AG09319 (cell line): ENCODE results near the gene TMEM63B.

Experiments used
- DNase-seq: peaks from one replicate; pipeline ENCODE4 v3.0.0-alpha.2; 2010; ENCODE audit warnings: low read depth; ENCODE audit errors: extremely low read depth
- TF ChIP-seq, protein P1 (sequence below): IDR thresholded peaks from 2 replicates; pipeline ENCODE4 v1.5.1; 2011; ENCODE audit warnings: low read depth, mild to moderate bottlenecking, inconsistent platforms, low read length, moderate library complexity

Gene TMEM63B

DNA sequence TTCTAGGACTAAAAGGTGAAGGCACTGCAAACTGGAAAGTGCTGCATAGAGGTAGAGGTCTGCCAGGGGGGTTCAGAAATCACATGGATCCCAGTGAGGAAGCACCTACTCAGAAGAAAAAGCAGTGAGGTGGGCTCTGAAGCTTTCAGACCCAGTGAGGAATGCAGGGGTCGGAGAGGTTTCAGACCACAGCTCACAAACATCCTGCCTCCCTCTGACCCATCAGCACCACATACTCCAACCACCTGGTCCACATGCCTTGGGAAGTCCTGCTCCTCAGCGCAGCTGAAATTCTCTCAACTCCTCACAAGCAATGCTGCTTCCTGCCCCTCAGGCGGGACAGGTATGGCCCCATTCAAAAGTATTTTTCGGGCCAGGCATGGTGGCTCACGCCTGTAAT lies 20.3 kb upstream of the TMEM63B start:
- no peak for DNase-seq
- TF ChIP-seq, protein P1, sequence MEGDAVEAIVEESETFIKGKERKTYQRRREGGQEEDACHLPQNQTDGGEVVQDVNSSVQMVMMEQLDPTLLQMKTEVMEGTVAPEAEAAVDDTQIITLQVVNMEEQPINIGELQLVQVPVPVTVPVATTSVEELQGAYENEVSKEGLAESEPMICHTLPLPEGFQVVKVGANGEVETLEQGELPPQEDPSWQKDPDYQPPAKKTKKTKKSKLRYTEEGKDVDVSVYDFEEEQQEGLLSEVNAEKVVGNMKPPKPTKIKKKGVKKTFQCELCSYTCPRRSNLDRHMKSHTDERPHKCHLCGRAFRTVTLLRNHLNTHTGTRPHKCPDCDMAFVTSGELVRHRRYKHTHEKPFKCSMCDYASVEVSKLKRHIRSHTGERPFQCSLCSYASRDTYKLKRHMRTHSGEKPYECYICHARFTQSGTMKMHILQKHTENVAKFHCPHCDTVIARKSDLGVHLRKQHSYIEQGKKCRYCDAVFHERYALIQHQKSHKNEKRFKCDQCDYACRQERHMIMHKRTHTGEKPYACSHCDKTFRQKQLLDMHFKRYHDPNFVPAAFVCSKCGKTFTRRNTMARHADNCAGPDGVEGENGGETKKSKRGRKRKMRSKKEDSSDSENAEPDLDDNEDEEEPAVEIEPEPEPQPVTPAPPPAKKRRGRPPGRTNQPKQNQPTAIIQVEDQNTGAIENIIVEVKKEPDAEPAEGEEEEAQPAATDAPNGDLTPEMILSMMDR: no peak

DNA sequence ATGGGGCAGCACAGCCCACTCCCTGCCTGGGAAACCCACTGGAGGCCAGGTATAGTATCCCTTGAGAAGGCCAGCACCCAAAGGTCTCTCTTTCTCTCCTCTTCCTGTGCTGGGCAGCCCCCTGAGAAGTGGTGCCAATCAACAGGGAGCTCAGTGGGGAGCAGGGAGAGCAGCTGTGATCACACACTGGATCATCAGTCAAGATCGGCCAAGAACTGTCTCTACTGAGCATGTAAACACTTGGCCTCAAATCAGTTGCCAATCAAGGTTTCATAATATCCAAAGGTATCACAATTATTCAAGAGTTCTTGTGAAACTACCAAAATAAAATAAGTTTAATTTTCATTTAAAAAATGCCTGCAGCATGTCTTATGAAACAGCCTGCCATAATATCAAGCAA lies 18.9 kb upstream of the TMEM63B start:
- TF ChIP-seq, protein P1: no peak
- DNase-seq: no peak

DNA sequence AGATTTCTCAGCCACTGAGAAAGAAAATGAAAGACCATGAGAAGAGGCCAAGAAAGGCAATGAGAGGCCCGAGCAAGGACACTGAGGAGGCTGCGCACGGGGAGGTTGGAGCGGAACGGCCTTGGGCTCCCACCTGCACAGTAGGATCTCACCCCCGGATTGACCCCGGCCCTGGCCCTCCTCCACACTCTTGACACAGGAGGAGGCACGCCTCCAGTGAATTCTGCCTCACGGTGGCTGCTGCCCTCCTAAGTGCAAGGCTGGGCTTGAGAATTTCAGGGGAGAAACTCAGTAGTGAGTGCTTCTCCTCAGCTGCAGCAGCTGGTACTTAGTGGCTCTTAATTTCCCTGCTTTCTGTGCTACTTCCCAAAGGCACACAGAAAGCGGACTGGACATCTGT lies 18.1 kb upstream of the TMEM63B start:
- TF ChIP-seq, protein P1: no peak

DNA sequence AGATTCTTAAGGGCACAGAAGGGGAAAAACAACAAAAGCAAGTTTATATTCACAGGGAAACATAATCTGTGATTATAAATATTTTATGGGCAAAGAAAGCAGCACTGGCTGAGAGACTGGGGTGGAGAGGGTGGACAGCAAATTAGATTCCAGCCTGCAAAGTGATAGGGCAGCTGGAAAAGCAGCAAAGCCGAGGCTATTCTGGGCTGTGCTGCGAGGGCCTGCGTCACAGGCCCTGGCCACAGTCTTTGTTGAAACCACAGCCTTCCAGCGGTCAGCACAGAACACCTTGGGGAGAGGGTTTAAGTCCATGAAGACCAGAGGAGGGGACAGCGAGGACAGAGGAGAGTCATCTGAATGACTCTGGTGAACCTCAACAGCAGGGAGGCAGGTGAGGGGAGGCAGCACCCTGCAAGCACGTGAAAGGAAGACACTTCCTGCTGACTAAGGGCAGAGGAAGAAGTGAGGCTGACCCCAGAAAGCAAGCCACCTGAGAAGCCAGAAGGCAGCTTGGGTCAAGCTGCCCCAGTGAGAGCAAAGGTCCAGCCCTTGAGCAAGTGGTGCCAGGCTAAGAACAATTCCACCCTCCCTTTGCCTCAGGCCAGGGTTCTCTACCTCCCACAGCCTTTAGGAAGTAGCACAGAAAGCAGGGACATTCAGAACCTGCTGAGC lies 17.2 kb upstream of the TMEM63B start:
- no peak for DNase-seq
- TF ChIP-seq, protein P1: no peak

More for the DNA sequence above, 18.1 kb upstream of the TMEM63B start:
- DNase-seq: no peak

DNA sequence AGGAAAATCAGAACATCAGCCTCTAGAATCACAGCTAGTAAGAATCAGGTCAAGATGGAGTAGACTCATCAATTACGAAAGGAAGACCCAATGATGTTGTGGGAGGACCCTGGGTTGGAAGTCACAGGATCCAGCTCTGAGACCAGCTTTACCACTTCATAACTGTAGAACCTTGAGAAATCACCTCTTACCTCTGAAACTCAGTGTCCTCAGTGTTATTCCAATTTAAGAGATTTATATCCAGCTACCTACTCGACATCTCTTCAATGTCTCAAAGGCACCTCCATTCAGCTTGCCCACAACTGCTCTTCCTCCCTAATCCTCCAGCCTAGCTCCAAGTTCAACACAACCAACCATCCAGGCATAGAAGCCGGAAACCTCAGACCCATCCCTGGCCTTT lies 16.4 kb upstream of the TMEM63B start:
- no peak for DNase-seq
- TF ChIP-seq, protein P1: no peak

DNA sequence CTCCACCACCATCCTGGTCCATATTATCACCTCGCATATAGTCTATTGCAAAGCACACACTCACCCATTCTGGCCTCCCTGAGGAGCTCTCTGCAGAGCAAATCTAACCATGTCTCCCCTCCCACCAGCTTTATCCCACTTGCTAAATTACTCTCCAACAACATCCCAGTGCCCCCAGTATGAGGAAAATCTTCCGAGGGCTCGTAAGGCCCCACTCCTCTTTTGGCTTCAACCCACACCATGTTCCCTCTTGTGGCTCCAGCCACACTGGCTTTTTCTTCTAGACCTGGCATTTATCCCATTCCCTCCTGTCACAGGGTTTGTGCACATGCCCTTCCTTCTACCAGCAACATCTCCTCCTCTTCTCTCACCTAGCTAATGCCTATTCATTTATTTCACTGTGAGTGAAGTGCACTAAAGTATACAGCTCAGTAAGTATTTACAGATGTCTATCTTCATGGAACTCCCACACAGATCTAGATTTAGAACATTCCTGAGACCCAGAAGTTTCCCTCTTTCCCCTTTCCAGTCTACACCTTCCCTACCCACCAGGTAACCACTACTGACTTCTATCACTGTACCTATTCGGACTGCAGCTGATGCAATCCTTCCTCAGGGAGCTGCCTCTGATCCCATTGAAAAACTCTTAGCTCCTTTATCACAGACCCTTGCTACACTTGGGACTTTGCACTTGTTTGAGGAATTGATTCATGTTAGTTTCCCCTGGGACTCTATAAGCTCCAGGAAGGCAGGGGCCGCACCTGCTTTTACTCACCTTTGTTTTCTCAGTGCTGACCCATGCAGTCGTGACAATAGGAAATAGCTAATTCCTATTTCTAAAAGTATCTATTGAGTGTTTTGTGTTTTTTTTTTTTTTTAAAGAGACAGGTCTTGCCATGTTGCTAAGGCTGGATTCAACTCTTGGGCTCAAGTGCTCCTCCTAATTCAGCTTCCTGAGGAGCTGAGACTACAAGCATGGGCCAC lies 15.6 kb upstream of the TMEM63B start:
- TF ChIP-seq, protein P1: no peak
- no peak for DNase-seq

DNA sequence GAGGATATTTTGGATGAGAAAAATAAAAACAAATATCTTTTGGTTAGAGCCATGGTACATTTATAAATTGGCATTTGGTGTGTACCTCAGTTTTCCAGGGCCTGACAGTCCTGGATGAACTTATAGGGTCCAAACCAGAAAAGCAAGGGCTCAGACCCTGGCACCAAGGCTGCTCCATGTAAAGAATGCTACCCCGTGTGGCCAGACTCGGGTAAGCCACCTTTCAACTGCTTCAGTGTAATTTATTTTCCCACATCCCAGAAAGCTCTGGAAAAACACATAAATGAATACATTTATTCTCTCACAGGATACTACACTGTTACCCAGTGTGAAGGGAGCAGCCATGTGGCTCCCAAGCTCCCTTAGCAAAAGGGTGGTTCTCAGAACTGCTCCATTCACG lies 13.9 kb upstream of the TMEM63B start:
- TF ChIP-seq, protein P1: no peak; the same call in none of the 2 replicates
- no peak for DNase-seq
